CD8-positive, alpha-beta memory T cell (primary cell): Measurements from ENCODE around the gene RTTN. TPM values are rescaled to one million over a fixed set of nuclear protein-coding genes. Genes with fewer than 3 reads are reported as not detected.
A peak's percentile ranks its signal among the peaks of the same experiment; 100 is the strongest.

Source experiments
- CTCF ChIA-PET: fragments of 350-600 bp; sonication (Branson Sonifier 250); formaldehyde crosslinking; loops from one replicate; lab custom pipeline; 2021; ENCODE audit warnings: antibody characterized with exemption; lab: Charles Lee
- POLR2A ChIA-PET: fragments of 350-600 bp; sonication (Branson Sonifier 250); formaldehyde crosslinking; loops from one replicate; lab custom pipeline; 2021; ENCODE audit warnings: antibody characterized with exemption; lab: Charles Lee
- DNase-seq, 5 donors: peaks; one replicate each; pipeline versions ENCODE4 v3.0.0 to v3.0.0-alpha.2; 2020 to 2022; ENCODE audit warnings: mixed read lengths in 1 of 5
- H3K27ac ChIP-seq: one replicate; pipeline ENCODE4 v1.7.0; 2013; ENCODE audit warnings: low read depth, mild to moderate bottlenecking, low read length, moderate library complexity
- H3K27me3 ChIP-seq: 2 replicates; pipeline ENCODE4 v1.7.0; 2013; ENCODE audit warnings: low read length, mild to moderate bottlenecking; ENCODE audit not compliant: insufficient read depth, poor library complexity, severe bottlenecking
- H3K36me3 ChIP-seq: 2 replicates; pipeline ENCODE4 v1.7.0; 2013; ENCODE audit warnings: mild to moderate bottlenecking, low read length, moderate library complexity; ENCODE audit not compliant: insufficient read depth
- H3K4me1 ChIP-seq: 2 replicates; pipeline ENCODE4 v1.7.0; 2013; ENCODE audit warnings: mild to moderate bottlenecking, low read length, moderate library complexity; ENCODE audit not compliant: insufficient read depth
- H3K4me3 ChIP-seq: 2 replicates; pipeline ENCODE4 v1.7.0; 2013; ENCODE audit warnings: mild to moderate bottlenecking, low read length
- H3K9me3 ChIP-seq: 2 replicates; pipeline ENCODE4 v1.7.0; 2013; ENCODE audit warnings: mild to moderate bottlenecking, low read length
- H3K27ac Mint-ChIP-seq, 8 donors: one replicate each; pipeline ENCODE4 v1.8.0; 2020 to 2021; ENCODE audit warnings: mixed read lengths in 8 of 8, mild to moderate bottlenecking in 6 of 8, inconsistent platforms in 3 of 8, moderate library complexity in 3 of 8
- H3K27me3 Mint-ChIP-seq, 2 donors: one replicate each; pipeline ENCODE4 v1.8.0; 2020 to 2021; ENCODE audit warnings: mixed read lengths in 2 of 2, mild to moderate bottlenecking in 1 of 2, moderate library complexity in 1 of 2
- H3K36me3 Mint-ChIP-seq, 3 donors: one replicate each; pipeline ENCODE4 v1.8.0; 2020 to 2021; ENCODE audit warnings: mixed read lengths in 3 of 3, inconsistent platforms in 1 of 3, mild to moderate bottlenecking in 1 of 3
- H3K4me1 Mint-ChIP-seq, 3 donors: one replicate each; pipeline ENCODE4 v1.8.0; 2020 to 2021; ENCODE audit warnings: mixed read lengths in 3 of 3, inconsistent platforms in 1 of 3, mild to moderate bottlenecking in 1 of 3
- H3K4me3 Mint-ChIP-seq, 7 donors: one replicate each; pipeline ENCODE4 v1.8.0; 2020 to 2021; ENCODE audit warnings: mixed read lengths in 7 of 7, mild to moderate bottlenecking in 6 of 7, moderate library complexity in 4 of 7, inconsistent platforms in 2 of 7
- H3K9me3 Mint-ChIP-seq, 5 donors: one replicate each; pipeline ENCODE4 v1.8.0; 2020 to 2022; ENCODE audit warnings: mixed read lengths in 5 of 5, mild to moderate bottlenecking in 3 of 5, moderate library complexity in 2 of 5, inconsistent platforms in 1 of 5
- polyA plus RNA-seq: library from polyadenylated mRNA; unstranded; fragments of 300-500 nt; fragmentation: Illumina TruSeq; gene quantifications from one replicate; pipeline ENCODE4 v1.2.3, GENCODE V29; 2021
- total RNA-seq, 2 experiments: library from RNA; stranded (reverse); gene quantifications; one replicate each; pipeline ENCODE4 v1.2.3, GENCODE V29; 2021

RTTN gene
- total and polyA plus RNA-seq, 3 experiments from 2014 or later, result 3.2 to 26.6 (median 24.7) TPM

GRCh38 chr18:69996417-69996816, 209.1 kb downstream of the RTTN start:
- ChIA-PET CTCF (interaction anchor here (1.0 kb wide), 1 partner anchor 17 kb away, joined by 3 read pairs; no protein-coding TSS in a partner anchor), POLR2A (no interaction called here)
- peaks cover 9 to 40% (median 21%) of the 10 kb centered on the region in 3 donors for H3K36me3 Mint-ChIP-seq

GRCh38 chr18:69995774-69996173, 209.7 kb downstream of the RTTN start:
- peaks cover 0 to 11% (median 5%) of the 10 kb centered on the region in 5 donors for H3K9me3 Mint-ChIP-seq
- no peak overlapping the region for H3K27ac ChIP-seq
- no peak overlapping the region for H3K4me3 Mint-ChIP-seq
- H3K4me1 ChIP-seq, result no peaks in the 10 kb centered on the region
- H3K27ac Mint-ChIP-seq, result peak overlapping the region in 1 of 8 donors; percentile 17
- no peaks in the 10 kb centered on the region for H3K27me3 ChIP-seq
- peaks cover 0 to 2% of the 10 kb centered on the region in 2 donors for H3K27me3 Mint-ChIP-seq
- no peak overlapping the region for H3K4me3 ChIP-seq
- POLR2A ChIA-PET, result no interaction called here
- DNase-seq, result no peak
- H3K36me3 Mint-ChIP-seq, result peaks cover 11 to 46% (median 16%) of the 10 kb centered on the region in 3 donors
- H3K36me3 ChIP-seq, result no peaks in the 10 kb centered on the region
- CTCF ChIA-PET, result no interaction called here
- H3K9me3 ChIP-seq, result no peaks in the 10 kb centered on the region
- peaks cover 0 to 10% (median 1%) of the 10 kb centered on the region in 3 donors for H3K4me1 Mint-ChIP-seq

More at GRCh38 chr18:69996417-69996816, 209.1 kb downstream of the RTTN start:
- peaks cover 0 to 14% (median 1%) of the 10 kb centered on the region in 3 donors for H3K4me1 Mint-ChIP-seq
- Histone ChIP-seq H3K4me1 (no peaks in the 10 kb centered on the region), H3K36me3 (no peaks in the 10 kb centered on the region), H3K9me3 (no peaks in the 10 kb centered on the region), H3K4me3 (no peak overlapping the region), H3K27me3 (no peaks in the 10 kb centered on the region), H3K27ac (no peak overlapping the region)
- H3K4me3 Mint-ChIP-seq, result no peak overlapping the region
- H3K27ac Mint-ChIP-seq, result no peak overlapping the region
- H3K9me3 Mint-ChIP-seq, result peaks cover 0 to 9% (median 4%) of the 10 kb centered on the region in 5 donors
- DNase-seq, result no peak
- H3K27me3 Mint-ChIP-seq, result peaks cover 0 to 2% of the 10 kb centered on the region in 2 donors

- Histone ChIP-seq H3K9me3 (no peaks in the 10 kb centered on the region), H3K4me3 (no peak overlapping the region), H3K36me3 (no peaks in the 10 kb centered on the region), H3K27ac (no peak overlapping the region), H3K4me1 (no peaks in the 10 kb centered on the region), H3K27me3 (no peaks in the 10 kb centered on the region)
- Mint-ChIP-seq H3K9me3 (peaks cover 16 to 32% (median 25%) of the 10 kb centered on the region in 5 donors), H3K4me1 (peaks cover 0 to 7% (median 0%) of the 10 kb centered on the region in 3 donors), H3K27ac (no peak overlapping the region), H3K36me3 (peaks cover 7 to 74% (median 25%) of the 10 kb centered on the region in 3 donors), H3K27me3 (peaks cover 0 to 2% of the 10 kb centered on the region in 2 donors), H3K4me3 (no peak overlapping the region)
- POLR2A ChIA-PET, result no interaction called here
- CTCF ChIA-PET, result no interaction called here
- no peak for DNase-seq
These were observed 212.7 kb downstream of the RTTN start for GRCh38 chr18:69992776-69993175.

DNA sequence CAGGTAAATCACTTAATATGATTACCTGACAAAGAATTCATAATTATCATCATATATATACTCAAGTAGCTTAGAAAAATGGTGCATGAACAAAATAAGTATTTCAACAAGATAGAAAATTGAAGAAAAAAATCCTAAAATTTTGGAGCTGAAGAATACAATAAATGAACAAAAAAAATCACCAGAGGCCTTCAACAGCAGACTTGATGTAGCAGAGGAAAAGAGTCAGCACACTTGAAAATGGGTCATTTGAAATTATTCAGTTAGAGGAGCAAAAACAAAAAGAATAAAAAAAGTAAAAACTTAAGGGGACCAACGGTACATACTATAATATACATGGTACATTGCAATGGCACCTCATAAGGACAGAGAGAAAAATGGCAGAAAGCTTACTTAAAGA, 217.6 kb downstream of the RTTN start:
- Histone ChIP-seq H3K4me1 (no peaks in the 10 kb centered on the region), H3K9me3 (no peaks in the 10 kb centered on the region), H3K36me3 (no peaks in the 10 kb centered on the region), H3K4me3 (no peak overlapping the region), H3K27ac (no peak overlapping the region), H3K27me3 (no peaks in the 10 kb centered on the region)
- Mint-ChIP-seq H3K27ac (no peak overlapping the region), H3K27me3 (no peaks in the 10 kb centered on the region), H3K4me3 (no peak overlapping the region), H3K4me1 (peaks cover under 1 to 4% (median under 1%) of the 10 kb centered on the region in 3 donors), H3K36me3 (peaks cover 6 to 68% (median 38%) of the 10 kb centered on the region in 3 donors), H3K9me3 (peaks cover 22 to 42% (median 32%) of the 10 kb centered on the region in 5 donors)
- no peak for DNase-seq
- ChIA-PET POLR2A (no interaction called here), CTCF (no interaction called here)

DNA sequence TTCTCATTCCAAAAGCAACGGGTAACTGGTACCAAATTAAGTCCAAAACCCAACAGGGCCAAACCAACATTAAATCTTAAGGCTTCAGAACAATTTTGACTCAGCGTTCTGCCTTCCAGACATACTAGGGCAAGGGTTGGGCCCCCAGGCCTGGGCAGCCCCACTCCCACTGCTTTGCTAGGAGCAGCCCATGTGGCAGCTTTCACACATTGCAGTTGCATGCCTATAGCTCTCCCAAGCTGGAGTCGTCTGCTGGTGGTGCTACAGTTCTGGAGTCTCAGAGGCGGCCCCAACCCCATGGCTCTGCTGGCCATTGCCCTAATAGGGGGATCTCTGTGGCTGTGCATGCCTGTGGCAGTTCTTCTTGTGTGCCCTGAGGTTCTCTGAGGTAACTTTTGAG, 220.2 kb downstream of the RTTN start:
- Histone ChIP-seq H3K9me3 (no peaks in the 10 kb centered on the region), H3K4me3 (no peak overlapping the region), H3K4me1 (no peaks in the 10 kb centered on the region), H3K27ac (no peak overlapping the region), H3K27me3 (no peaks in the 10 kb centered on the region), H3K36me3 (no peaks in the 10 kb centered on the region)
- Mint-ChIP-seq H3K27ac (no peak overlapping the region), H3K4me1 (peaks cover 17 to 31% (median 27%) of the 10 kb centered on the region in 3 donors), H3K27me3 (no peaks in the 10 kb centered on the region), H3K36me3 (peaks cover 7 to 43% (median 36%) of the 10 kb centered on the region in 3 donors), H3K4me3 (no peak overlapping the region), H3K9me3 (peaks cover 20 to 29% (median 28%) of the 10 kb centered on the region in 5 donors)
- no peak for DNase-seq
- CTCF ChIA-PET, result interaction anchor here (1.2 kb wide), 1 partner anchor 60 kb away, joined by 3 read pairs; no protein-coding TSS in a partner anchor
- POLR2A ChIA-PET, result no interaction called here

GRCh38 chr18:69982417-69982816, 223.1 kb downstream of the RTTN start:
- Mint-ChIP-seq H3K27ac (peak overlapping the region in 1 of 8 donors; percentile 80), H3K4me3 (peak overlapping the region in 1 of 7 donors; percentile 48), H3K9me3 (peaks cover 2 to 8% (median 5%) of the 10 kb centered on the region in 5 donors), H3K27me3 (no peaks in the 10 kb centered on the region), H3K4me1 (peaks cover 20 to 34% (median 33%) of the 10 kb centered on the region in 3 donors), H3K36me3 (peaks cover 7 to 20% (median 16%) of the 10 kb centered on the region in 3 donors)
- CTCF ChIA-PET, result no interaction called here
- Histone ChIP-seq H3K36me3 (no peaks in the 10 kb centered on the region), H3K4me1 (no peaks in the 10 kb centered on the region), H3K4me3 (no peak overlapping the region), H3K27ac (no peak overlapping the region), H3K9me3 (no peaks in the 10 kb centered on the region), H3K27me3 (no peaks in the 10 kb centered on the region)
- POLR2A ChIA-PET, result no interaction called here
- no peak for DNase-seq

DNA sequence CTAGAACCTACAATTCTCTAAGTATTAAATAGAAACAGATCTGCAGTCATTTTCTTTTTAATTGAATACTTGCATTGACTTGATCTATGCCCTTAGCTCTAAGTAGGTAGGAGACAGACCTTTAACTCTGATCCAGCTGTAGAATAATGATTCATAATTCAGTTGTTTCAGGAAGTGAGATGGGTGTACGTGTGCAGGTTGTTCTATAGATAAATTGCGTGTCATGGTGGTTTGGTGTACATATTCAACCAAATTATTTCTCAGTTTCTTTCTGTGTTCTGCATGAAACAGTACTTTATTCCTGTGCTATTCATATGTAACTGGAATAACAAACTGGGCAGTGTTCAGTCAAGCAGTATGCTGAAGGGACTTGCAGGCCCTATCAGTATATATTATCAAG, 223.5 kb downstream of the RTTN start:
- Histone ChIP-seq H3K4me1 (no peaks in the 10 kb centered on the region), H3K9me3 (no peaks in the 10 kb centered on the region), H3K4me3 (no peak overlapping the region), H3K36me3 (no peaks in the 10 kb centered on the region), H3K27me3 (no peaks in the 10 kb centered on the region), H3K27ac (no peak overlapping the region)
- H3K36me3 Mint-ChIP-seq, result peaks cover 6 to 20% (median 14%) of the 10 kb centered on the region in 3 donors
- DNase-seq, result no peak
- peak overlapping the region in 2 of 7 donors; percentile 6 to 40 for H3K4me3 Mint-ChIP-seq
- peaks cover 1 to 8% (median 5%) of the 10 kb centered on the region in 5 donors for H3K9me3 Mint-ChIP-seq
- H3K27me3 Mint-ChIP-seq, result no peaks in the 10 kb centered on the region
- CTCF ChIA-PET, result interaction anchor here (1.8 kb wide), 1 partner anchor 26 kb away, joined by 5 read pairs; no protein-coding TSS in a partner anchor
- POLR2A ChIA-PET, result no interaction called here
- H3K4me1 Mint-ChIP-seq, result peaks cover 20 to 34% (median 33%) of the 10 kb centered on the region in 3 donors
- H3K27ac Mint-ChIP-seq, result peak overlapping the region in 2 of 8 donors; percentile 7 to 51

DNA sequence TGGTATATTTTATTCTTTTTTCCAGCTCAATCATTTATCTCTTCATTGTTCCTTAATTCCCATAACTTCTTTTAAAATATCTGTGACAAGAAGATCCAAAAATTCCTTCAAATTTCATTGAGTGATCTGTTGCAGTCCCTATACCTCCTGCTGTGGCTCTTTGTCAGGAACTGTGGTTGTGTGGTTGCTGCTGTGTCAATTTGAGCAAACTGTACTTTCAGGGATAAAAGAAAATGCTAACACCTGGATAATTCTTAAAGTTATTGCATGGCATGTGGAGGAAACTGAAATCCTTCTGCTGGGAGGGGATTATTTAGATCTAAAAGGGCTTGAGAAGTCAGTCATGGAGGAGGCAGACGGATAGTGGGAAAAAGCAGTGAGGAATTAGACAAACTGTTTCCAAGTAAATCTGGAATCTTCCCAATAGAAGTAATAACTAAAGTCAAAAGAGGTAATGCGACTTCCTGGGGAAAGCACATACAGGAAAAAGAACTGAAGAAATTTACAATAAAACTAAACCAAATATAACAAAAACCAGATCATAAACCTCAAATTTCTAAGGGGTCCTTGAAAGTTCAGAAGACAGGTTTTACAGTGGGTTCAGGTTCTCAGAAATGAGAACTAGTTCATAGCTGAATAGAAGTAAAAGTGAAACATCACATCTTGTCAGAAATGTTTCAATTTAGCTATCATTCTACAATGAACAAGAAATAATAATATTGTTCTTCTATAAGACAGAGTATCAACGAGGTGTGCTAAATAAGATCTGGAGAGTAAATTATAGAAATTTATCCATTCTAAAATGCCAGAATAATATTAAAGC, 224.3 kb downstream of the RTTN start:
- H3K4me1 ChIP-seq, result no peaks in the 10 kb centered on the region
- CTCF ChIA-PET, result interaction anchor here (1.7 to 1.8 kb wide), 2 partner anchors 25 to 37 kb away, joined by 3 to 5 read pairs; no protein-coding TSS in a partner anchor
- peaks cover 20 to 34% (median 33%) of the 10 kb centered on the region in 3 donors for H3K4me1 Mint-ChIP-seq
- peak overlapping the region in 3 of 7 donors; percentile 13 to 32 (median 13) for H3K4me3 Mint-ChIP-seq
- no peak overlapping the region for H3K4me3 ChIP-seq
- H3K27me3 ChIP-seq, result no peaks in the 10 kb centered on the region
- DNase-seq, result no peak
- no peaks in the 10 kb centered on the region for H3K27me3 Mint-ChIP-seq
- no peak overlapping the region for H3K27ac ChIP-seq
- no peaks in the 10 kb centered on the region for H3K36me3 ChIP-seq
- POLR2A ChIA-PET, result no interaction called here
- no peaks in the 10 kb centered on the region for H3K9me3 ChIP-seq
- peaks cover 2 to 22% (median 11%) of the 10 kb centered on the region in 3 donors for H3K36me3 Mint-ChIP-seq
- peak overlapping the region in 6 of 8 donors; percentile 1 to 69 (median 26) for H3K27ac Mint-ChIP-seq
- H3K9me3 Mint-ChIP-seq, result peaks cover 0 to 12% (median 10%) of the 10 kb centered on the region in 5 donors
